ENCODE data around the gene LZTS2.

DNA sequence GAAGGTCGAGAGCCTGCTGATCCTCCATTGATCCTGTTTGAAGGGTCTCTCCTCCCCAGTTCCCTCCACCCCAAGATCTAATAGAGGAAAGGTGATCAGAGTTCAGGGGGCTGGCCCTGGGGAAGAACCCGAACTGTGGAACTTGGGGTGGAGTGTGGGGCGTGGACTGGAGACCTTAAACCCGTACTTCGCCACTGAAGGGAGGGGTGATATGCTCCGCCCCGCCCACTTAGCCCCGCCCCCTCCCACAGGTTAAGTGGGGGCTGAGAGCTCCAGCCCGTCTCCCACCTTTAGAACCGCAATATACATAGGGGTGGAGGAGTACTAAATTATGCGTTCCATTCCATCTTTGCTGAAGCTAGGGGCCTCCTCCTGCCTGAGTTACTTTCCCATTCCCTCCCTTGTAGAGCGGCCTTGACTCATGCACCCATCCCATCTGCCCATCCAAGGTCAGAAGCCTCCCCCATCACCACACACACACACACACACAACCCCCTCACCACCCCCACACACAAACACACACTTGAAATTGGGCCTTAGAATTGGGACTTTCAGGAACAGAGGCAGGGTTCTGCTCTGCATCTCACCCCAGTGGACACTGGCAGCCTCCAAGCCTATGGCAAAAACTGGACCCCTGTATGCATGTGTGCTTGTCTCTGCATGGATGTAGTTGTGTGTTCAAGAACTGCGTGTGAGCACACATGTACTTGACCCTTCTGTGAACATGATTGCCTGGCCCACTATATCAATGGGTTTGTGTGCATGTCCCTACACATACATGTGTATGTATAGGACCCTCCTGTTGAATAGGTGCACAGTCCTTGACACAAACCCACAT lies 29.3 kb upstream of the LZTS2 start:
- TF ChIP-seq POLR2A (IDR thresholded peaks at IDR 0.05; ENCODE audit: low read length) = no peak
- no peak for TF ChIP-seq HDAC2 (IDR thresholded peaks at IDR 0.05)
- TF ChIP-seq, protein P1, sequence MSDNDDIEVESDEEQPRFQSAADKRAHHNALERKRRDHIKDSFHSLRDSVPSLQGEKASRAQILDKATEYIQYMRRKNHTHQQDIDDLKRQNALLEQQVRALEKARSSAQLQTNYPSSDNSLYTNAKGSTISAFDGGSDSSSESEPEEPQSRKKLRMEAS (IDR thresholded peaks at IDR 0.05) = no peak; the same call in 1 of the 2 replicates
- no peak for TF ChIP-seq CBX8 (IDR thresholded peaks at IDR 0.05)
- TF ChIP-seq, protein P2, sequence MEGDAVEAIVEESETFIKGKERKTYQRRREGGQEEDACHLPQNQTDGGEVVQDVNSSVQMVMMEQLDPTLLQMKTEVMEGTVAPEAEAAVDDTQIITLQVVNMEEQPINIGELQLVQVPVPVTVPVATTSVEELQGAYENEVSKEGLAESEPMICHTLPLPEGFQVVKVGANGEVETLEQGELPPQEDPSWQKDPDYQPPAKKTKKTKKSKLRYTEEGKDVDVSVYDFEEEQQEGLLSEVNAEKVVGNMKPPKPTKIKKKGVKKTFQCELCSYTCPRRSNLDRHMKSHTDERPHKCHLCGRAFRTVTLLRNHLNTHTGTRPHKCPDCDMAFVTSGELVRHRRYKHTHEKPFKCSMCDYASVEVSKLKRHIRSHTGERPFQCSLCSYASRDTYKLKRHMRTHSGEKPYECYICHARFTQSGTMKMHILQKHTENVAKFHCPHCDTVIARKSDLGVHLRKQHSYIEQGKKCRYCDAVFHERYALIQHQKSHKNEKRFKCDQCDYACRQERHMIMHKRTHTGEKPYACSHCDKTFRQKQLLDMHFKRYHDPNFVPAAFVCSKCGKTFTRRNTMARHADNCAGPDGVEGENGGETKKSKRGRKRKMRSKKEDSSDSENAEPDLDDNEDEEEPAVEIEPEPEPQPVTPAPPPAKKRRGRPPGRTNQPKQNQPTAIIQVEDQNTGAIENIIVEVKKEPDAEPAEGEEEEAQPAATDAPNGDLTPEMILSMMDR (IDR thresholded peaks at IDR 0.05) = no peak
- TF ChIP-seq, protein P3, sequence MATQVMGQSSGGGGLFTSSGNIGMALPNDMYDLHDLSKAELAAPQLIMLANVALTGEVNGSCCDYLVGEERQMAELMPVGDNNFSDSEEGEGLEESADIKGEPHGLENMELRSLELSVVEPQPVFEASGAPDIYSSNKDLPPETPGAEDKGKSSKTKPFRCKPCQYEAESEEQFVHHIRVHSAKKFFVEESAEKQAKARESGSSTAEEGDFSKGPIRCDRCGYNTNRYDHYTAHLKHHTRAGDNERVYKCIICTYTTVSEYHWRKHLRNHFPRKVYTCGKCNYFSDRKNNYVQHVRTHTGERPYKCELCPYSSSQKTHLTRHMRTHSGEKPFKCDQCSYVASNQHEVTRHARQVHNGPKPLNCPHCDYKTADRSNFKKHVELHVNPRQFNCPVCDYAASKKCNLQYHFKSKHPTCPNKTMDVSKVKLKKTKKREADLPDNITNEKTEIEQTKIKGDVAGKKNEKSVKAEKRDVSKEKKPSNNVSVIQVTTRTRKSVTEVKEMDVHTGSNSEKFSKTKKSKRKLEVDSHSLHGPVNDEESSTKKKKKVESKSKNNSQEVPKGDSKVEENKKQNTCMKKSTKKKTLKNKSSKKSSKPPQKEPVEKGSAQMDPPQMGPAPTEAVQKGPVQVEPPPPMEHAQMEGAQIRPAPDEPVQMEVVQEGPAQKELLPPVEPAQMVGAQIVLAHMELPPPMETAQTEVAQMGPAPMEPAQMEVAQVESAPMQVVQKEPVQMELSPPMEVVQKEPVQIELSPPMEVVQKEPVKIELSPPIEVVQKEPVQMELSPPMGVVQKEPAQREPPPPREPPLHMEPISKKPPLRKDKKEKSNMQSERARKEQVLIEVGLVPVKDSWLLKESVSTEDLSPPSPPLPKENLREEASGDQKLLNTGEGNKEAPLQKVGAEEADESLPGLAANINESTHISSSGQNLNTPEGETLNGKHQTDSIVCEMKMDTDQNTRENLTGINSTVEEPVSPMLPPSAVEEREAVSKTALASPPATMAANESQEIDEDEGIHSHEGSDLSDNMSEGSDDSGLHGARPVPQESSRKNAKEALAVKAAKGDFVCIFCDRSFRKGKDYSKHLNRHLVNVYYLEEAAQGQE (IDR thresholded peaks at IDR 0.05) = no peak
- TF ChIP-seq GATA3 (IDR thresholded peaks at IDR 0.05; ENCODE audit: borderline replicate concordance) = no peak
- TF ChIP-seq JUN (IDR thresholded peaks at IDR 0.05) = no peak
- TF ChIP-seq, protein P4, sequence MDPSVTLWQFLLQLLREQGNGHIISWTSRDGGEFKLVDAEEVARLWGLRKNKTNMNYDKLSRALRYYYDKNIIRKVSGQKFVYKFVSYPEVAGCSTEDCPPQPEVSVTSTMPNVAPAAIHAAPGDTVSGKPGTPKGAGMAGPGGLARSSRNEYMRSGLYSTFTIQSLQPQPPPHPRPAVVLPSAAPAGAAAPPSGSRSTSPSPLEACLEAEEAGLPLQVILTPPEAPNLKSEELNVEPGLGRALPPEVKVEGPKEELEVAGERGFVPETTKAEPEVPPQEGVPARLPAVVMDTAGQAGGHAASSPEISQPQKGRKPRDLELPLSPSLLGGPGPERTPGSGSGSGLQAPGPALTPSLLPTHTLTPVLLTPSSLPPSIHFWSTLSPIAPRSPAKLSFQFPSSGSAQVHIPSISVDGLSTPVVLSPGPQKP (IDR thresholded peaks at IDR 0.05; ENCODE audit: low read depth, low read length) = no peak
- TF ChIP-seq, protein P5, sequence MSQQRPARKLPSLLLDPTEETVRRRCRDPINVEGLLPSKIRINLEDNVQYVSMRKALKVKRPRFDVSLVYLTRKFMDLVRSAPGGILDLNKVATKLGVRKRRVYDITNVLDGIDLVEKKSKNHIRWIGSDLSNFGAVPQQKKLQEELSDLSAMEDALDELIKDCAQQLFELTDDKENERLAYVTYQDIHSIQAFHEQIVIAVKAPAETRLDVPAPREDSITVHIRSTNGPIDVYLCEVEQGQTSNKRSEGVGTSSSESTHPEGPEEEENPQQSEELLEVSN (IDR thresholded peaks at IDR 0.05; ENCODE audit: borderline replicate concordance, low read depth) = no peak
- TF ChIP-seq MYC (IDR thresholded peaks at IDR 0.05; ENCODE audit: borderline replicate concordance, low read length) = no peak
- no peak for TF ChIP-seq EHF (CRISPR knock-in tag; IDR thresholded peaks at IDR 0.05)
- TF ChIP-seq, protein P6, sequence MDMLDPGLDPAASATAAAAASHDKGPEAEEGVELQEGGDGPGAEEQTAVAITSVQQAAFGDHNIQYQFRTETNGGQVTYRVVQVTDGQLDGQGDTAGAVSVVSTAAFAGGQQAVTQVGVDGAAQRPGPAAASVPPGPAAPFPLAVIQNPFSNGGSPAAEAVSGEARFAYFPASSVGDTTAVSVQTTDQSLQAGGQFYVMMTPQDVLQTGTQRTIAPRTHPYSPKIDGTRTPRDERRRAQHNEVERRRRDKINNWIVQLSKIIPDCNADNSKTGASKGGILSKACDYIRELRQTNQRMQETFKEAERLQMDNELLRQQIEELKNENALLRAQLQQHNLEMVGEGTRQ (IDR thresholded peaks at IDR 0.05) = no peak

Measured in A549 (cell line).